B cell (primary cell): Measurements from ENCODE around the gene HES4.

Experiments
- EZH2 ChIP-seq: IDR thresholded peaks from 2 replicates; pipeline ENCODE4 v1.6.1; 2012; ENCODE audit warnings: borderline replicate concordance, low read depth, mild to moderate bottlenecking, moderate library complexity, low read length; ENCODE audit not compliant: insufficient read depth, poor library complexity, severe bottlenecking
- TF ChIP-seq, protein P1 (sequence below): fragments of 200-600 bp; IDR thresholded peaks from one replicate; pipeline ENCODE4 v1.8.0; 2022; ENCODE audit warnings: antibody characterized with exemption, mild to moderate bottlenecking

DNA sequence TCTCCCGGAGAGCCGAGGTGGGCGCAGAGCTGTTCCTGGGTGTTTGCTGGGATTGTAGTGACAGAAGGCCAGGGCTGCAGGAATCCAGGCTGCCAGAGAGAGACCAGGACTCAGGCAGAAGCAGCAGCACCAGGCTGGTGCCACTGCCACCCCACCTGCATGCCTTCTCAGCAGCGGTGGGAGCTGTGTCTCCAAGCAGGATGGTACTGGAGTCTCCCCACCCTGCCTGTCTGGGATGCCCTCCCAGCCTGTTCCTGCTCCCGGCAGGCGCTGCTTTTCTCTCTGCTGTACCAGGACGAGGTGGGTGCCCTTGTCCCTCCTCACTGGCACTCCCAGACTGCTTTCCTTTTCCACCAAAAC is 4.5 kb upstream of the HES4 start:
- TF ChIP-seq EZH2 = no peak
- TF ChIP-seq, protein P1, sequence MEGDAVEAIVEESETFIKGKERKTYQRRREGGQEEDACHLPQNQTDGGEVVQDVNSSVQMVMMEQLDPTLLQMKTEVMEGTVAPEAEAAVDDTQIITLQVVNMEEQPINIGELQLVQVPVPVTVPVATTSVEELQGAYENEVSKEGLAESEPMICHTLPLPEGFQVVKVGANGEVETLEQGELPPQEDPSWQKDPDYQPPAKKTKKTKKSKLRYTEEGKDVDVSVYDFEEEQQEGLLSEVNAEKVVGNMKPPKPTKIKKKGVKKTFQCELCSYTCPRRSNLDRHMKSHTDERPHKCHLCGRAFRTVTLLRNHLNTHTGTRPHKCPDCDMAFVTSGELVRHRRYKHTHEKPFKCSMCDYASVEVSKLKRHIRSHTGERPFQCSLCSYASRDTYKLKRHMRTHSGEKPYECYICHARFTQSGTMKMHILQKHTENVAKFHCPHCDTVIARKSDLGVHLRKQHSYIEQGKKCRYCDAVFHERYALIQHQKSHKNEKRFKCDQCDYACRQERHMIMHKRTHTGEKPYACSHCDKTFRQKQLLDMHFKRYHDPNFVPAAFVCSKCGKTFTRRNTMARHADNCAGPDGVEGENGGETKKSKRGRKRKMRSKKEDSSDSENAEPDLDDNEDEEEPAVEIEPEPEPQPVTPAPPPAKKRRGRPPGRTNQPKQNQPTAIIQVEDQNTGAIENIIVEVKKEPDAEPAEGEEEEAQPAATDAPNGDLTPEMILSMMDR = no peak
